Rectal smooth muscle tissue (tissue), 1 donor: ENCODE measurements around the gene TPST2.

Experiments
- H3K27ac ChIP-seq: one replicate; pipeline ENCODE4 v1.7.0; 2013; ENCODE audit warnings: low read depth, low read length, inconsistent platforms
- H3K27me3 ChIP-seq: one replicate; pipeline ENCODE4 v1.7.0; 2013; ENCODE audit warnings: low read length; ENCODE audit not compliant: control insufficient read depth, insufficient read depth
- H3K36me3 ChIP-seq: one replicate; pipeline ENCODE4 v1.7.0; 2013; ENCODE audit warnings: low read length; ENCODE audit not compliant: control insufficient read depth, insufficient read depth
- H3K4me1 ChIP-seq: one replicate; pipeline ENCODE4 v1.7.0; 2013; ENCODE audit warnings: low read length; ENCODE audit not compliant: control insufficient read depth, insufficient read depth
- H3K4me3 ChIP-seq: one replicate; pipeline ENCODE4 v1.7.0; 2013; ENCODE audit warnings: low read length
- H3K9ac ChIP-seq: one replicate; pipeline ENCODE4 v1.7.0; 2013; ENCODE audit warnings: low read length

TPST2 gene

DNA sequence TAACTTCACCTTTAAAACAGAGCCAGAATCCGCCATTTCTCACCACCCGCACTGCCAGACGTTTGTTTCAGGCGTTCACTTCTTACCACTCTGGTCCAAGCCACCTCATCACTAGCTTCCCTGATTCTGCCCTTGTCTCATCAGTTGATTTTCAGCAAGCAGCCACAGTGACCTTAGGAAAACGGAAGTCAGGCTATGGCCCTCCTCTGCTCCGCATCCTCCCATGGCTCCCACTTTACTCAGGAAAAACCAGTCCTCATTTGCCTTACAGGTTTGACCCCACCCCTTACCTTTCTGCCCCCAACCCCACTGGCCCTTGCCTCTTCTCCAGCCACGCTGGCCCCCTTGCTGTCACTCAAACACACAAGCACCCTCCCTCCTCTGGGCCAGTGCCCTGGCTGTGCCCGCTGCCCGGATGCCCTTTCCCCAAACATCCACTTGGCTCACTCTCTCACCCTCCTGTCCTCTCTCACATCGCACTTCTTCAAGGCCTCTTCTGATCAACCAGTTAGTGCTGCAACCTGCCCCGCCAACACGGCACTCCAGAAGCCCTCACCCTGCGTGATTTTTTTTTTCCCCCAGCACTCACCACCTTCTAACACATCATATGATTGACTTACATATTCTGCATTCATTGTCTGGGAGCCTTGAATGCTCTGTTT, 18.9 kb downstream of the TPST2 start:
- H3K27me3 ChIP-seq: no peaks in the 10 kb centered on the region
- H3K9ac ChIP-seq: no peak overlapping the region
- H3K4me1 ChIP-seq: no peaks in the 10 kb centered on the region
- H3K4me3 ChIP-seq: no peak overlapping the region
- H3K27ac ChIP-seq: no peak overlapping the region
- no peaks in the 10 kb centered on the region for H3K36me3 ChIP-seq

DNA sequence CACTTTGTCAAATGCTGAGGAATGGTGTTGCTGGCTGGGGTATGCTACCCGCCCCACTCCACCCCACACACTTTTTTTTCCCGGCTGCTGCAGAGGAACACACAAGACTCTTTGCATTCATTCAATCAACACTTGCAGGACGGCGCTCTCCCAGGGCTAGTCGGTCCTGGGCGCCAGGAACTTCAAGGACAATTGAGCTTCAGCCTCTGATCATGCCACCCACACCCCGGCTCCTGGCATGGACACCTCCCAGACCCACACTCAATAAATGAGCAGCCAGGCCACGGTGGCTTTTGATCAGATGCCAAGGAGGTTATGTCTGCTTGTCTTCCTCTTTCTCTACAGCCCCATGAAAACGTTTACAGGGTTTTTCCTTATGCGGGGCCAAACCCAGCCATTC, 19.8 kb downstream of the TPST2 start:
- Histone ChIP-seq H3K4me3 (no peak overlapping the region), H3K27ac (no peak overlapping the region), H3K4me1 (no peaks in the 10 kb centered on the region), H3K36me3 (no peaks in the 10 kb centered on the region), H3K9ac (no peak overlapping the region), H3K27me3 (no peaks in the 10 kb centered on the region)

DNA sequence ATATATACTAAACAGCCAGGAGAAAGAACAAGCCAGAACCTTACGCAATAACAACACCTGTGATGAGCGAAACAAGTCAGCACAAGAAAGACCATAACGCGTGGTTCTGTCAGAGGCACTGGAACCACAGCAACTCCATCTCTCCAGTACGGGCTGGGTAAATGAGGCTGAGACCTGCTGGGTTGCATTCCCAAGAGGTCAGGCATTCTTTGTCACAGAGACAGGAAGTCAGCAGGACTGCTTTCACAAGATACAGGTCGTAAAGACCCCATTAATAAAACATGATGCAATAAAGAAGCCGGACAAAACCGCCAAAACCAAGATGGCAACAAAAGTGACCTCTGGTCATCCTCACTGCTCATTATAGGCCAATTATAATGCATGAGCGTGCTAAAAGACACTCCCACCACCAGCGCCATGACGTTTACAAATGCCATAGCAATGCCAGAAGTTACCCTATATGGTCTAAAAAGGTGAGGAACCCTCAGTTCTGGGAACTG, 21.7 kb downstream of the TPST2 start:
- H3K4me1 ChIP-seq: no peaks in the 10 kb centered on the region
- H3K9ac ChIP-seq: no peak overlapping the region
- H3K27ac ChIP-seq: no peak overlapping the region
- no peaks in the 10 kb centered on the region for H3K36me3 ChIP-seq
- H3K4me3 ChIP-seq: no peak overlapping the region
- H3K27me3 ChIP-seq: no peaks in the 10 kb centered on the region

DNA sequence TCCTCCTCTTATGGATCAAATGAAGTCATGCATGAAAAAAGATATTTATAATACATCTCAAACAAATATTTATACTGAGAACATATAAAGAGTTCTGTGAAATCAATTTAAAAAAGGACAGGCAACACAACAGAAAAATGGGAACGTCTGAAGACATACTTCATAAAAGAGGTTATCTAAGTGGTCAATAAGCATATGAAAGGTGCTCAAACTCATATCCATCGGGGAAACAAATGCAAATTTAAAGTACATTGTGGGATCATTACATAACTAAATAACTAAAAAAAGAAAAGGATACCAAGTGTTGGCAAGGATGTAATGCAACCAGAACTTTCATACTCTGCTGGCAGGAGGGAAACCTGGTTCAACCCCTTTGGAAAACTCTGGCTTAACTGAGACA, 22.3 kb downstream of the TPST2 start:
- H3K4me3 ChIP-seq: no peak overlapping the region
- H3K27me3 ChIP-seq: no peaks in the 10 kb centered on the region
- H3K4me1 ChIP-seq: no peaks in the 10 kb centered on the region
- H3K36me3 ChIP-seq: no peaks in the 10 kb centered on the region
- H3K9ac ChIP-seq: no peak overlapping the region
- H3K27ac ChIP-seq: no peak overlapping the region

DNA sequence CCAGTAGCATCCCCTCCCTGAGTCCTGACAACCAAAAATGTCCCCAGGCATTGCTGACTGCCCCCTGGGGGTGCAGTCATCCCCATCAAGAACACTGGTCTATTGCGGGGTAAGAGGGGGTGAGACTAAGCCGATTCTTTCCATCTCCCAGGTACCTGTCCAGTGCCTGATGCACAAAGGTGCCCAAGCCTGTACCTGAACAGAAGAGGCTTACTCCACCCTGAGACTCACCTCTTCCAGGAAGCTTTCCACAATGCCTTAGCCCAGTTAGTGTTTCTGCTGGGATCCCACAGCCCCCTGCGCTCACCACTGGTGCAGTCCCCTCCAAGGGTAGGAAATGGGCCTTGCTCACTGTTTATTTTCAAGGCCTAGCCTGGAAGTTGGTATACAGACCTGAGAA, 22.9 kb downstream of the TPST2 start:
- H3K27ac ChIP-seq: no peak overlapping the region
- no peaks in the 10 kb centered on the region for H3K4me1 ChIP-seq
- H3K9ac ChIP-seq: no peak overlapping the region
- no peak overlapping the region for H3K4me3 ChIP-seq
- H3K36me3 ChIP-seq: no peaks in the 10 kb centered on the region
- H3K27me3 ChIP-seq: no peaks in the 10 kb centered on the region

DNA sequence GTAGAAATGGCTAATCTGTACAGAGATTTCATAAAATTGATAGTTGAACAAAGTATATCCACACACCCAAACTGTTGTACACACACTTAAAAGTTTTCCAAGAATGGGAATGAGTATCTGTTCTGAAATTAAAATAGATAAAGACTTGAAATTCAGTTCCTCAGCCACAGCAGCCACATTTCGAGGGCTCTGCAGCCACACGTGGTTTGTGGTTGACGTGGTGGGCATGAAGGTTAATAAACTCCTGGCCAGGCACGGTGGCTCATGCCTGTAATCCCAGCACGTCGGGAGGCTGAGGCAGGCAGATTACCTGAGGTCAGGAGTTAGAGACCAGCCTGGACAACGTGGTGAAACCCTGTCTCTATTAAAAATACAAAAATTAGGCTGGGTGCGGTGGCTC, 24.0 kb downstream of the TPST2 start:
- no peaks in the 10 kb centered on the region for H3K36me3 ChIP-seq
- no peak overlapping the region for H3K9ac ChIP-seq
- no peak overlapping the region for H3K27ac ChIP-seq
- no peaks in the 10 kb centered on the region for H3K4me1 ChIP-seq
- no peak overlapping the region for H3K4me3 ChIP-seq
- H3K27me3 ChIP-seq: no peaks in the 10 kb centered on the region

DNA sequence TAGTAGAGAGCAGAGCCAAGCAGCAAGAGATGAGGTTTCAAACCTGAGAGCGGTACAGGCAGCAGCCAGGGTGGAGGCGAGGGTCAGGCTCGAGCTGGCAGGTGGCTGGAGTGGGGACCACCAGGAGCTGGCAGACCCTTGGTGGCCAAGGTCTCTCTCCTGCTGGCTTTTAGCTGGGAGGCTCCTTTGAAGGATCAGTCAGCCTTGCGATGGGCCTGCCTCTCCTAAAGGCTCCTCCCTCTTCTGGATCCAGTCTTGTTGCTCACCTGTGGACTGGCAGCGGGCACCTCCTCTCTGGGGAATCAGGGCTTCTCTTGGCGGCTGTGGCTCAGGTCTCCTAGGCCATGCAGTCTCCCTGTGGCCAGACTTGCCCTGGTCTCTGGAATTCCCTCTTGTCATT, 24.8 kb downstream of the TPST2 start:
- no peaks in the 10 kb centered on the region for H3K4me1 ChIP-seq
- no peak overlapping the region for H3K4me3 ChIP-seq
- no peak overlapping the region for H3K9ac ChIP-seq
- H3K36me3 ChIP-seq: no peaks in the 10 kb centered on the region
- no peak overlapping the region for H3K27ac ChIP-seq
- no peaks in the 10 kb centered on the region for H3K27me3 ChIP-seq

DNA sequence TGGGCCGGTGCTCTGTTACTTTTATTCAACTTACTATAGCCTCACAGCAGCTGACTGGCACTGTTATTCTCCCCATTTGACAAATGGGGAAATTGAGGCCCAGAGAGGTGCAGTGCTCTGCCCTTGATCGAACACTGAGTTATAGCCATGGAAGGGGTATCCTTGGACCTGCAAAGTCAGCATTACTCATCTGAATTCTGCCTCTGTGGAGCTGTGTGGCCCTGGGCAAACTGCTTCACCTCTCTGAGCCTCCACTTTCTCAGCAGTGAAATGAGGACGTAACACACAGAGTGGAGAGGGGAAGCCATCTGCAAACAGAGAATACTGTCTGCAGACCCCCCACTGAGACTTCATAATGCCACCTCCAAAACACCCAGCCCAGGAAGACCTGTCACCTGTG, 25.3 kb downstream of the TPST2 start:
- Histone ChIP-seq H3K36me3 (no peaks in the 10 kb centered on the region), H3K4me3 (no peak overlapping the region), H3K27ac (no peak overlapping the region), H3K27me3 (no peaks in the 10 kb centered on the region), H3K9ac (no peak overlapping the region), H3K4me1 (no peaks in the 10 kb centered on the region)

DNA sequence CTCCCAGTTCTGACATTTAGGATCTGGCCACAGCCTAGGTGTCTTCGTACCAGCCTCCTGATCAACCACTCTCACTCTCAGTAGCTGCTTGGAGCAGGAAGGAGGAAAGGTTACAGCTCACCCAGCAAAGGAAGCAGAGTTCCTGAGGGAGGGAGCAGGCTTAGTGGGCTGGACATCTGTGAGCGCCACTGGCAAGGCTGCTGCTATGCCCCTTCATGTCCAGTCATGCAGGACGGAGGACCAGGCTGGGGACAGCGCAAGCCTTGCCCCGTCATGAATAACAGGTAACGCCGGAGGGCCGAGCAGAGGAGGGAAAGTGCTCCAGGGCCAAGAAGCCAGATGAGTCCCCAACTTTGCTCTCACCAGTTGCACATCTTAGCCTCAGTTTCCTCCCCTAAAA, 25.8 kb downstream of the TPST2 start:
- Histone ChIP-seq H3K27me3 (no peaks in the 10 kb centered on the region), H3K4me3 (no peak overlapping the region), H3K9ac (no peak overlapping the region), H3K27ac (no peak overlapping the region), H3K36me3 (no peaks in the 10 kb centered on the region), H3K4me1 (no peaks in the 10 kb centered on the region)

DNA sequence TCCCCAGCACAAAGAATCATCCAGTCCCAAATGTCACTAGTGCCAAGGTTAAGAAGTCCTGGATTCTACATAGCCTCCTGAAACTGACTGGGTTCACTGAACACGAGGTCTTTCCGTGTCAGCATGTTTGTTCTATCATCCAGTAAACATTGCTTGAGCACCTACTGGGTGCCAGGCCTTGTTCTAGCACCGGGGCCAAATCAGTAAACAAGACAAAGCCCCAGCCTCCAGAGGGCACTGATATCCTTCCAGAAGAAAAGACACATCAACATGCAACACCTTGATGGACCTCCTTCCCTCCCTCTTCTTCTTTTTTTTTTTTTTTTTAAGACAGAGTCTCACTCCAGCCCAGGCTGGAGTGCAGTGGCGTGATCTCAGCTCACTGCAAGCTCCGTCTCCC, 26.9 kb downstream of the TPST2 start:
- Histone ChIP-seq H3K27ac (no peak overlapping the region), H3K27me3 (no peaks in the 10 kb centered on the region), H3K36me3 (no peaks in the 10 kb centered on the region), H3K4me1 (no peaks in the 10 kb centered on the region), H3K4me3 (no peak overlapping the region), H3K9ac (no peak overlapping the region)

DNA sequence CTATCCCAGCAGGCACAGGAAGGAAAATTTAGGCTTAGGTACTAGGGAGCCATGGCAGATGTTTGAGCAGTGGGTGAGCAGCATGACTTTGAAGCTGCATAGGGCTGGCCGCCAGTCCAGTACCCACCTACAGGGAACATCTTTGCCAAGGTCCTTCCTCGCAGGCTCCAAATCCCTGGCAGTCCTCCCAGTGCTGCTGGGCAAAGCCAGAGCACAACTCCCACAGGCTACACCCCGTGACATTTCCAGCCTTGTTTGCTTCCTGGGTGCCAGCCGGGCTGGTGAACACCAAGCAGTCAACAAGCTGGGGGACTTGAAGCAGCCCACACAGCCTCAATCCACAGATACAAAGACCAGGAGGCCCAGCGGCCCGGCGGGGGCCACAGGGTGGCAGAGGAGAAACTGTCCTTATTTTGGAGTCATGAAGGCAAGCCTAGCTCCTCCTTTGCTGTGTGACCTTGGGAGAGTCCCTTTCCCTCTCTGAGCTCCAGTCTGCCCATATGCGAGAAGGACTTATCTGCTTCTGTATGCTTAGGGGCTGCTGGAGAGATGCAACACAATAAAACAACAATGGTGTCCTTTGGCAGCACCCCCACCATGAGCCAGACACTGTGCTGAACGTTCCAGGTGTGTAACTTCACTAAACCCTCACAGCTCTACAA, 28.0 kb downstream of the TPST2 start:
- Histone ChIP-seq H3K4me1 (no peaks in the 10 kb centered on the region), H3K9ac (no peak overlapping the region), H3K4me3 (no peak overlapping the region), H3K27me3 (no peaks in the 10 kb centered on the region), H3K27ac (no peak overlapping the region), H3K36me3 (no peaks in the 10 kb centered on the region)

DNA sequence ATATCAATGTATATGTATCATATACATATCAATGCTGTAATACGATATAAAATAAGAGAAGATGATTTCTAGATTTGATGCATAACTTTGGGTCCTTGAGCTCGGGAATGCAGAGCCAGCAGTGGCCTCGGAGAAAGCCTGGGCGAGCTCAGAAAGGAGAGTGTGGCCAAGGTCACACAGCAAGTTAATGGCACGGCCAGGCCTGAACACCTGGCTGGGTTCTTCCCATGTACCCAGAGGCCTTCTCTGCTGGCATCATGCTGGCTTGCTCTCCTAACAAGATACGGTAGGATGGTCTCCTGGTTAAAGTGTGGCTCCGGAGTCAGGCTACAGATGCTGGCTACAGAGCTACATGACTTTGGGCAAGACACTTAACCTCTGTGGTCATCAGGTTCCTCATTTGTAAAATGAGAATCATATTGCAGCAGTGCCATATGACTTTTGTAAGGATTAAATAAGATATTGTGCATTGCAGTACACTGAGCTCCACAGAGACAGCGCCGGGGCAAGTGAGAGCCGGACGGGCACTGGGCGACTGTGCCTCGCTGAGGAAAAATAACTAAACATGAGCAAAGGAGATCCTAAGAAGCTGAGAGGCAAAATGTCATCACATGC, 29.9 kb downstream of the TPST2 start:
- Histone ChIP-seq H3K27me3 (no peaks in the 10 kb centered on the region), H3K36me3 (no peaks in the 10 kb centered on the region), H3K4me3 (no peak overlapping the region), H3K9ac (no peak overlapping the region), H3K27ac (no peak overlapping the region), H3K4me1 (no peaks in the 10 kb centered on the region)
